NT2/D1 (cell line): ENCODE measurements around the gene SYNDIG1L.

Experiments
- DNase-seq: peaks from one replicate; pipeline ENCODE4 v3.0.0-alpha.2; 2011; ENCODE audit warnings: low read depth, low spot score
- H3K27me3 ChIP-seq: 2 replicates; pipeline ENCODE4 v1.6.0; 2011; ENCODE audit warnings: mild to moderate bottlenecking; ENCODE audit not compliant: insufficient read length, insufficient read depth
- H3K36me3 ChIP-seq: 2 replicates; pipeline ENCODE4 v1.6.1; 2011; ENCODE audit warnings: mild to moderate bottlenecking, low read length, mixed read lengths; ENCODE audit not compliant: insufficient read depth, insufficient read length
- H3K4me1 ChIP-seq: 2 replicates; pipeline ENCODE4 v1.5.1; 2011; ENCODE audit not compliant: insufficient read depth, insufficient read length
- H3K4me3 ChIP-seq: 2 replicates; pipeline ENCODE4 v1.5.1; 2011; ENCODE audit warnings: low read depth; ENCODE audit not compliant: insufficient read length
- H3K9ac ChIP-seq: 2 replicates; pipeline ENCODE4 v1.6.0; 2011; ENCODE audit warnings: low read depth; ENCODE audit not compliant: insufficient read length
- H3K9me3 ChIP-seq: 2 replicates; pipeline ENCODE4 v1.5.1; 2011; ENCODE audit warnings: mild to moderate bottlenecking, low read length; ENCODE audit not compliant: insufficient read depth
- SUZ12 ChIP-seq: IDR thresholded peaks from 2 replicates; pipeline ENCODE4 v1.6.1; 2011; ENCODE audit not compliant: insufficient read length, insufficient read depth; ENCODE audit errors: extremely low read depth
- YY1 ChIP-seq: IDR thresholded peaks from 2 replicates; pipeline ENCODE4 v1.6.1; 2011; ENCODE audit not compliant: insufficient read length, insufficient read depth
- ZNF274 ChIP-seq: IDR thresholded peaks from 2 replicates; pipeline ENCODE4 v1.6.1; 2011; ENCODE audit warnings: mild to moderate bottlenecking, low read depth, low read length

SYNDIG1L gene

DNA sequence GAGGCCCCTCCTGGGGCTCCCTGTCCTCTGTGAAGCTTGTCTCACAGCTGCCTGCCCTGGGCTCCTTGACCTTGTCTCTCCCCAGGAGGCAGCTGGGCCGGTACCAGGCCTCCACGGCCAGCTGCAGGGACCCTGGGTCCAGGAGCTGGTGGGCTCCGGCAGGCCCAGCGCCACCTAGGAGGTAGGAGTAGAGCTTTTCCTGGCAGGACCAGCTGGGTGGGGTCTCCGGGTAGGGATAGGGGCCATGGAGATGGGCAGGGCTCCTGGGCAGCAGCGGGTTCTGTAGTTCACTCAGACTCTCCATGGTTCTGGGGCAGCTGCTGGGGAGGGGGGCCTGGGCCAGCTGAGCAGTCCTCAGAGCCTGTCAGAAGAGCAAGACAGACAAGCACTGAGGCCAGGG lies 16.6 kb downstream of the SYNDIG1L start:
- Histone ChIP-seq H3K4me3 (no peak overlapping the region), H3K9ac (no peak overlapping the region), H3K4me1 (peaks cover 7% of the 10 kb centered on the region), H3K9me3 (no peaks in the 10 kb centered on the region), H3K36me3 (no peaks in the 10 kb centered on the region), H3K27me3 (no peaks in the 10 kb centered on the region)
- no peak for DNase-seq
- TF ChIP-seq YY1 (no peak), ZNF274 (no peak), SUZ12 (no peak)

DNA sequence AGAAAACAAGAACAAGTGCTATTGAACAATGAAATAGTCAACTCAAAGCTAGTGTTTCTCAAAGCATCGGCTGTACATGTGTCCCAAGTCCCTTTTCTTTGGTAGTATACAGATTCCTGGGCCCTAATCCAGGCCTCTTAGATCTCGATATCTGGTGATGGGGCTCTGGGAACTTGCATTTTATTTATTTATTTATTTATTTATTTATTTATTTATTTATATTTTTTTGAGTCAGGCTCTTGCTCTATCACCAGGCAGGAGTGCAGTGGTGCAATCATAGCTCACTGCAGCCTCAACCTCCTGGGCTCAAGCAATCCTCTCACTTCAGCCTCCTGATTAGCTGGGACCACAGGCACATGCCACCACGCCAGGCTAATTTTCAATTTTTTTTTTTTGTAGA lies 17.1 kb downstream of the SYNDIG1L start:
- TF ChIP-seq YY1: no peak
- no peak for TF ChIP-seq ZNF274
- no peak for TF ChIP-seq SUZ12
- no peaks in the 10 kb centered on the region for H3K36me3 ChIP-seq
- no peaks in the 10 kb centered on the region for H3K9me3 ChIP-seq
- peaks cover 3% of the 10 kb centered on the region for H3K4me1 ChIP-seq
- H3K9ac ChIP-seq: no peak overlapping the region
- no peaks in the 10 kb centered on the region for H3K27me3 ChIP-seq
- no peak for DNase-seq
- no peak overlapping the region for H3K4me3 ChIP-seq

- Histone ChIP-seq H3K4me3 (no peak overlapping the region), H3K4me1 (peaks cover 4% of the 10 kb centered on the region), H3K9me3 (no peaks in the 10 kb centered on the region), H3K27me3 (no peaks in the 10 kb centered on the region), H3K36me3 (no peaks in the 10 kb centered on the region), H3K9ac (no peak overlapping the region)
- no peak for DNase-seq
- TF ChIP-seq YY1 (no peak), ZNF274 (no peak), SUZ12 (no peak)
Measured at GRCh38 chr14:74407801-74408154, 18.2 kb downstream of the SYNDIG1L start.

- DNase-seq: no peak
- no peaks in the 10 kb centered on the region for H3K27me3 ChIP-seq
- H3K36me3 ChIP-seq: no peaks in the 10 kb centered on the region
- TF ChIP-seq ZNF274 (no peak), YY1 (no peak), SUZ12 (no peak)
- H3K4me1 ChIP-seq: peaks cover 10% of the 10 kb centered on the region
- H3K9ac ChIP-seq: no peak overlapping the region
- H3K9me3 ChIP-seq: no peaks in the 10 kb centered on the region
- no peak overlapping the region for H3K4me3 ChIP-seq
Measured at GRCh38 chr14:74407021-74407800, 18.8 kb downstream of the SYNDIG1L start.

- Histone ChIP-seq H3K4me1 (peaks cover 14% of the 10 kb centered on the region), H3K4me3 (no peak overlapping the region), H3K9ac (no peak overlapping the region), H3K9me3 (no peaks in the 10 kb centered on the region), H3K27me3 (no peaks in the 10 kb centered on the region), H3K36me3 (no peaks in the 10 kb centered on the region)
- TF ChIP-seq YY1 (no peak), ZNF274 (no peak), SUZ12 (no peak)
- no peak for DNase-seq
Measured at GRCh38 chr14:74405663-74406062, 20.3 kb downstream of the SYNDIG1L start.

DNA sequence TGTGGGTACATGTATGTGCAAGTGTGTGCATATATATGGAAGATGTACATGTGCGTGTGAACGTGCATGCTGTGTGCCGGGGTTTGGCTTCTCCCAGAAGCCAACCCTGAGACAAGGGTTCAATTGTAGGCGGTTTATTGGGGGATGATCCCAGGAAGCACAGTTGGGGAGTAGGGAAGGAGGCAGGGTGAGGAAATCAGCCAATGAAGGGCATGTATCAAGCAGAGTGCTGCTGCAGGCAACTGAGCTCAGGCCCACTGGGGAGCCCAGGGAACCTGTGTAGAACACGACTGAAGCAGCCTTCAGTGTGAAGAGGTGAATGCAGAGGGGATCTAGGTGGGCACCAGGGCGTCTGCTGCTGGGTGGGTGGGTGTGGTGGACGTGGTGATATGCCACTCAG lies 21.6 kb downstream of the SYNDIG1L start:
- no peak for DNase-seq
- H3K36me3 ChIP-seq: no peaks in the 10 kb centered on the region
- no peak for TF ChIP-seq YY1
- no peak for TF ChIP-seq SUZ12
- no peak for TF ChIP-seq ZNF274
- H3K9me3 ChIP-seq: no peaks in the 10 kb centered on the region
- peaks cover 20% of the 10 kb centered on the region for H3K4me1 ChIP-seq
- no peak overlapping the region for H3K4me3 ChIP-seq
- no peak overlapping the region for H3K9ac ChIP-seq
- no peaks in the 10 kb centered on the region for H3K27me3 ChIP-seq

GRCh38 chr14:74403619-74404417 lies 22.2 kb downstream of the SYNDIG1L start:
- no peak for DNase-seq
- Histone ChIP-seq H3K4me3 (no peak overlapping the region), H3K27me3 (no peaks in the 10 kb centered on the region), H3K9me3 (no peaks in the 10 kb centered on the region), H3K4me1 (peaks cover 20% of the 10 kb centered on the region), H3K9ac (no peak overlapping the region), H3K36me3 (no peaks in the 10 kb centered on the region)
- TF ChIP-seq ZNF274: no peak
- no peak for TF ChIP-seq SUZ12
- TF ChIP-seq YY1: no peak
